GM19035 (cell line): ENCODE measurements around the gene ZNF213.
"Not testable (repeated sequence)": the region's sequence is repeated elsewhere in the genome, so short reads cannot be mapped to it uniquely, and the experiment has no call there.

Source experiments
- ATAC-seq: cut with Tn5 transposase; IDR thresholded peaks from one replicate; pipeline ENCODE4 v1.9.1; 2021; ENCODE audit not compliant: unreplicated experiment

The ZNF213 gene

GRCh38 chr16:3148256-3149192, 13.7 kb downstream of the ZNF213 start:
- ATAC-seq = no peak

GRCh38 chr16:3149193-3149530, 14.3 kb downstream of the ZNF213 start:
- ATAC-seq = no peak

GRCh38 chr16:3149630-3150345, 15.0 kb downstream of the ZNF213 start:
- peak; percentile 17 for ATAC-seq

GRCh38 chr16:3150346-3151218, 15.8 kb downstream of the ZNF213 start:
- ATAC-seq = peak; percentile 80

- ATAC-seq = no peak
Measured at GRCh38 chr16:3152027-3152276, 17.1 kb downstream of the ZNF213 start.

GRCh38 chr16:3152277-3152990, 17.6 kb downstream of the ZNF213 start:
- no peak for ATAC-seq

GRCh38 chr16:3152991-3153368, 18.2 kb downstream of the ZNF213 start:
- no peak for ATAC-seq

GRCh38 chr16:3155181-3155580, 20.4 kb downstream of the ZNF213 start:
- ATAC-seq = no peak

- ATAC-seq = no peak
Measured at GRCh38 chr16:3155972-3156371, 21.1 kb downstream of the ZNF213 start.

- no peak for ATAC-seq
Measured at GRCh38 chr16:3157229-3158025, 22.6 kb downstream of the ZNF213 start.

- no peak for ATAC-seq
Measured at GRCh38 chr16:3158026-3158509, 23.2 kb downstream of the ZNF213 start.

- ATAC-seq = peak; percentile 56
Measured at GRCh38 chr16:3158510-3159314, 23.9 kb downstream of the ZNF213 start.

GRCh38 chr16:3161235-3162018, 26.6 kb downstream of the ZNF213 start:
- ATAC-seq = no peak

GRCh38 chr16:3164121-3164991, 29.5 kb downstream of the ZNF213 start:
- no peak for ATAC-seq

- ATAC-seq = no peak
Measured at GRCh38 chr16:3165111-3165822, 30.4 kb downstream of the ZNF213 start.

GRCh38 chr16:3166505-3166886, 31.7 kb downstream of the ZNF213 start:
- no peak for ATAC-seq

- ATAC-seq = not testable (repeated sequence)
Measured at GRCh38 chr16:3168729-3169128, 33.9 kb downstream of the ZNF213 start.
